ENCODE results near the gene RETN. TPM values are rescaled to one million over a fixed set of nuclear protein-coding genes. Genes with fewer than 3 reads are reported as not detected.

The RETN gene
- total and polyA plus RNA-seq, 2 of the 8 experiments (the other 6 are each of a cell fraction or from before 2014, with no cell fraction given), result not detected

DNA sequence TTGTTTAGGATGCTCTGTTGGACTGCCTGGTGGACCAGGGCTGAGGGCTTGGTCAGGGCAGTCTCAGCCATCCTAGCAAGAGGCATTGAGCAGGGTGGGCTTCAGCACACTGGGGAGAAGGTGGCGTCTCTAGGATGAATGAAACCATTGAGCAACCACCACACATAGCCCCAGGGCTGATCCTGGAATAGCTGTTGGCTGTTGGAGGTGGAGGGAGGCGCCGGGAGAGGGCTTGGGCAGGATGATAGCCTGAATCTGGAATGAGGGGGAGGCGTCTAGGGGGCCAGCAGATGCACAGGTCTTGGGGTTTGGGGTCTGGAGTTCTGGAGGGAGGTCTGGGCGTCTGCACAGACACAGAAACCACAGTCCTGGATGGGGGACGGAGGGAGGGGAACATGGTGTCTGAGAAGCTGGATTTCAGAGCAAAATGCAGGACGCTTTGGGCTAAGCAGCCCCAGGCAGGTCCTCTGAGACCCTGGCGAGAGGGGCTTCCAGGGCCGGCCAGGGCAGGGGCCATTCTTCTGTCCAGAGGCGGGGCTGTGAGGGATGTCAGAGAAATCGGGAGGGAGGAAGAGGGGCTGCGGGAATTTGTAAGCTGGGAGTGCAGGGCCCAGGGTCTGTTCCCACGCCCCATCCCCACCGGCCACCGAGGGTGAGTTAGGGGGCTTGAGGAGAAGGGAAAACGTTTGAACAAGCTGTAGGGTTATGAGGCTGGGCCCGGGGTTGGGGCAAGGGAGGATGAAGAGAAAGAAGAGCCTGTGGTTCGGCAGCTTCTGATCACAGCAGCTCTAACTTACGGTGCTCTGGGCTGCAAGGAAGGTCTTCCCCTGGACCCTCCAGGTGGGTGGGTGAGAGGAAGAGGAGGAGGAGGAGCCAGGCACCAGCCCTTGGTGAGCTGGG is 16.9 kb downstream of the RETN start:
- Histone ChIP-seq H3K56ac (replicated peaks; ENCODE audit: insufficient read length, low read depth, low read length) (no peak overlapping the region), H4K8ac (ENCODE audit: extremely low read depth, insufficient read depth, low read length) (no peak overlapping the region), H3K36me3 (ENCODE audit: control insufficient read depth in 2 of 4, insufficient read depth in 4 of 4, low read length in 3 of 4) (peaks cover 0 to 12% (median 6%) of the 10 kb centered on the region in 4 experiments; a peak in 4 of 8 replicates), H3K9me3 (ENCODE audit: insufficient read depth in 2 of 2, low read depth in 1 of 2, low read length in 1 of 2) (no peaks in the 10 kb centered on the region), H3K4ac (replicated peaks; ENCODE audit: insufficient read length, low read depth, low read length) (no peak overlapping the region), H3K27me3 (replicated peaks in 1 of 4; ENCODE audit: control insufficient read depth in 3 of 4, extremely low read depth in 1 of 4, insufficient read depth in 3 of 4, low read length in 3 of 4) (no peaks in the 10 kb centered on the region), H2BK120ac (replicated peaks; ENCODE audit: low read depth, low read length) (no peak overlapping the region), H4K91ac (replicated peaks; ENCODE audit: insufficient read length, low read length) (no peak overlapping the region), H4K5ac (ENCODE audit: insufficient read length, low read depth, low read length) (no peak overlapping the region), H2BK5ac (ENCODE audit: low read depth, low read length) (no peak overlapping the region), H3K79me1 (ENCODE audit: low read depth, low read length) (peaks cover 4% of the 10 kb centered on the region), H3K18ac (ENCODE audit: extremely low read depth, low read length) (no peak overlapping the region), H3K27ac (ENCODE audit: low read depth, low read length) (no peak overlapping the region), H3K23me2 (ENCODE audit: low read depth, low read length) (peaks cover 9% of the 10 kb centered on the region), H3K79me2 (ENCODE audit: control insufficient read depth in 1 of 2, insufficient read depth in 2 of 2, low read length in 2 of 2) (peaks cover 0 to 6% of the 10 kb centered on the region in 2 experiments; a peak in 1 of 4 replicates), H4K20me1 (replicated peaks in 1 of 2; ENCODE audit: control insufficient read depth in 1 of 2, insufficient read depth in 2 of 2, low read length in 2 of 2) (peaks cover 0 to 8% of the 10 kb centered on the region in 2 experiments), H2AFZ (ENCODE audit: low read length) (no peak overlapping the region), H3K4me1 (replicated peaks in 1 of 4; ENCODE audit: control insufficient read depth in 3 of 4, insufficient read depth in 4 of 4, low read length in 3 of 4) (peaks cover 0 to 6% (median 4%) of the 10 kb centered on the region in 4 experiments; a peak in 5 of 7 replicates), H2BK20ac (ENCODE audit: low read length) (no peak overlapping the region), H2AK5ac (ENCODE audit: low read depth, low read length) (no peak overlapping the region), H3K9ac (replicated peaks in 1 of 4; ENCODE audit: extremely low read depth in 1 of 4, low read depth in 3 of 4, low read length in 3 of 4) (no peak overlapping the region; a peak in 1 of 7 replicates), H2BK12ac (ENCODE audit: low read depth, low read length) (no peak overlapping the region), H3K14ac (ENCODE audit: insufficient read length) (no peak overlapping the region), H3K4me2 (ENCODE audit: insufficient read depth in 1 of 2, low read depth in 2 of 2, low read length in 2 of 2) (no peak overlapping the region), H2BK15ac (ENCODE audit: low read length) (no peak overlapping the region), H3K4me3 (ENCODE audit: extremely low read depth in 1 of 4, insufficient read depth in 2 of 4, low read depth in 3 of 4, low read length in 4 of 4) (no peak overlapping the region), H3K23ac (ENCODE audit: insufficient read length) (no peak overlapping the region)
- DNase-seq (ENCODE audit: low read depth in 1 of 2, low spot score in 2 of 2), result no peak
- 70% methylated on average over 19 of the region's 19 CpGs; no CpG with 5 or more reads in 1 of the 2 experiments for WGBS, 2 experiments (ENCODE audit: extremely low coverage in 1 of 2, insufficient coverage in 1 of 2, insufficient read length in 1 of 2, insufficient replicate concordance in 2 of 2, low coverage in 1 of 2, low lambda C conversion rate in 2 of 2, missing lambda C conversion rate in 1 of 2)
- POLR2A ChIA-PET (ENCODE audit: partially characterized antibody), result interaction anchor here (1.0 to 1.4 kb wide), 2 partner anchors 12 to 19 kb away, joined by 3 read pairs; no protein-coding TSS in a partner anchor
- no peak for FAIRE-seq
- CTCF ChIA-PET (ENCODE audit: partially characterized antibody), result interaction anchor here (0.7 to 2.6 kb wide), 7 partner anchors 11 to 146 kb away, joined by 3 to 9 read pairs (median 6); partner anchors contain the start of gene CD209
- TF ChIP-seq RAD21 (IDR thresholded peaks at IDR 0.05 in 1 of 2, conservative IDR thresholded peaks at IDR 0.05 in 1 of 2; ENCODE audit: low read depth in 2 of 2, low read length in 2 of 2) (no peak), NRF1 (IDR thresholded peaks at IDR 0.05; ENCODE audit: low read depth, low read length) (no peak)

Measured in H1 (cell line).